ENCODE data around the gene WT1. TPM values are rescaled to one million over a fixed set of nuclear protein-coding genes. Genes with fewer than 3 reads are reported as not detected.

Gene WT1
- total RNA-seq, 1 donor: under 0.01 TPM

DNA sequence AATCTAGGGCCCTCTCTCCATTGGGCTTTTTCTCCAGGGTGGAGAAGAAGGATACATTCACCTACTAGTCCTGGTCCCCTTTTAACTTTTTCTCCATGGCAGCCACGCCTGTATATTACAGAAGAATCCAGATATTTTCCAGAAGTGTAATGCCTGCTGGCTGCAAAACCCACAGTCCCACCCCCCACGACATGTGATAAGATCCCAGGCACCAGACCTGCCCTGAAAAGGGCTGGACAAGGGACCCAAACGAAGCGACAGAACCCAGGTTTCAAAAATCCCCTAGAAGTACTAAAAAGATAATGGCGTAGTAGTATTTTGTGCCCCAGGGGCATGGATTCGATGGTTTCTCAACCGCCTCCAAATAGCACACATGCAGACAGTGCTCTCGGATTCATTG lies 2.8 kb downstream of the WT1 start:
- Histone ChIP-seq H3K36me3 (ENCODE audit: insufficient read depth, low read length) (no peaks in the 10 kb centered on the region), H3K4me3 (ENCODE audit: insufficient read depth, low read length) (no peak overlapping the region), H3K9me3 (ENCODE audit: low read depth, low read length) (no peaks in the 10 kb centered on the region), H3K4me1 (ENCODE audit: insufficient read depth, low read length) (no peaks in the 10 kb centered on the region), H3K4me2 (ENCODE audit: insufficient read depth, low read length) (no peak overlapping the region), H2AFZ (ENCODE audit: low read length) (no peak overlapping the region), H4K20me1 (ENCODE audit: insufficient read depth, low read length) (no peaks in the 10 kb centered on the region), H3K27me3 (ENCODE audit: insufficient read depth, low read length) (peaks cover 97% of the 10 kb centered on the region), H3K27ac (ENCODE audit: low read depth, low read length) (no peak overlapping the region), H3K79me2 (ENCODE audit: insufficient read depth, low read length) (no peaks in the 10 kb centered on the region)
- TF ChIP-seq, protein P1, sequence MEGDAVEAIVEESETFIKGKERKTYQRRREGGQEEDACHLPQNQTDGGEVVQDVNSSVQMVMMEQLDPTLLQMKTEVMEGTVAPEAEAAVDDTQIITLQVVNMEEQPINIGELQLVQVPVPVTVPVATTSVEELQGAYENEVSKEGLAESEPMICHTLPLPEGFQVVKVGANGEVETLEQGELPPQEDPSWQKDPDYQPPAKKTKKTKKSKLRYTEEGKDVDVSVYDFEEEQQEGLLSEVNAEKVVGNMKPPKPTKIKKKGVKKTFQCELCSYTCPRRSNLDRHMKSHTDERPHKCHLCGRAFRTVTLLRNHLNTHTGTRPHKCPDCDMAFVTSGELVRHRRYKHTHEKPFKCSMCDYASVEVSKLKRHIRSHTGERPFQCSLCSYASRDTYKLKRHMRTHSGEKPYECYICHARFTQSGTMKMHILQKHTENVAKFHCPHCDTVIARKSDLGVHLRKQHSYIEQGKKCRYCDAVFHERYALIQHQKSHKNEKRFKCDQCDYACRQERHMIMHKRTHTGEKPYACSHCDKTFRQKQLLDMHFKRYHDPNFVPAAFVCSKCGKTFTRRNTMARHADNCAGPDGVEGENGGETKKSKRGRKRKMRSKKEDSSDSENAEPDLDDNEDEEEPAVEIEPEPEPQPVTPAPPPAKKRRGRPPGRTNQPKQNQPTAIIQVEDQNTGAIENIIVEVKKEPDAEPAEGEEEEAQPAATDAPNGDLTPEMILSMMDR (IDR thresholded peaks at IDR 0.05; ENCODE audit: extremely low read depth, low read depth, low read length): no peak
- DNase-seq (ENCODE audit: insufficient read length, low spot score, missing footprints): no peak

DNA sequence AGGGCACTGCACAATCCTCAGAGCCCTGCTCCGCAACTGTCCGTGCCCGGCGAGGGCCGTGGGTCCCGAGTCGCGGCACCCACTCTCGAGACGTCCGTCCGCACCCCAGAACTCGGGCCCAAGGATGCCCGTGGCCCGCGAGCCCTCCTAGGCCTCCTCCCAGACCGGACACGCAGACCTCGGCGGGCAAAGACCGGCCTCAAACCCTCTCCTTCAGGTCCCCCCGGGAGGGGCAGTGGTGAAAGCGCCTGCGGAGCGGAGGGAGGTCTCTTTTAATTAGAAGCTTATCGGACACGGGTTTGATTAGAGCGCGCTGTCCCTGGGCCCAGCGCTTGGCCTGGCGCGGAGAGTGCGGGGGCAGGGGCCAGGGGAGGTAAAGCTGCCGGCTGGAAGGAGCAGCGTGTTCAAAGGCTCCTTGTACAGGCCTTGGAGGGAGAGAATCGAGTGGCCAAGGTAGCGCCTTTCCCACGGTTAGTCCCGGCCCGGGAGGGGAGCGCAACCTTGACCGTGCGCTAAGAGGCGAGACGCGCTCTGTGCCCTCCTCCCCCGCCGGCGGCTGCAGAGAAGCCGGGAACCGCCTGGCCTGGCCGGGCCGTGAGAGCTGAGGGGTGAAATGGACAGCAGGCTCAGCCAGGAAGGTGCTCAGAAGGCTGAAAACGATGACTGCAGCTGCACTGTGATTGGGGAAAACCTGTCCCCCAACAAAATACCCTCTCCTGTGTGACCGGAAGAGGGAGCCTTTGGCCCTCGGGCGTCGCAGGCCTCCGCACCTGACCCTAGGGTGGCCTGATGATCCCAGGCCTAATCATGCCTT lies 4.6 kb downstream of the WT1 start:
- Histone ChIP-seq H3K27ac (ENCODE audit: low read depth, low read length) (no peak overlapping the region), H3K36me3 (ENCODE audit: insufficient read depth, low read length) (no peaks in the 10 kb centered on the region), H3K4me3 (ENCODE audit: insufficient read depth, low read length) (no peak overlapping the region), H3K9me3 (ENCODE audit: low read depth, low read length) (no peaks in the 10 kb centered on the region), H3K27me3 (ENCODE audit: insufficient read depth, low read length) (peaks cover 97% of the 10 kb centered on the region), H3K4me1 (ENCODE audit: insufficient read depth, low read length) (no peaks in the 10 kb centered on the region), H3K79me2 (ENCODE audit: insufficient read depth, low read length) (no peaks in the 10 kb centered on the region), H3K4me2 (ENCODE audit: insufficient read depth, low read length) (no peak overlapping the region), H2AFZ (ENCODE audit: low read length) (no peak overlapping the region), H4K20me1 (ENCODE audit: insufficient read depth, low read length) (no peaks in the 10 kb centered on the region)
- no peak for DNase-seq (ENCODE audit: insufficient read length, low spot score, missing footprints)
- TF ChIP-seq, protein P1 (IDR thresholded peaks at IDR 0.05; ENCODE audit: extremely low read depth, low read depth, low read length): no peak

GRCh38 chr11:32429477-32429876 lies 5.9 kb downstream of the WT1 start:
- Histone ChIP-seq H3K27me3 (ENCODE audit: insufficient read depth, low read length) (peaks cover 98% of the 10 kb centered on the region), H3K27ac (ENCODE audit: low read depth, low read length) (no peak overlapping the region), H4K20me1 (ENCODE audit: insufficient read depth, low read length) (no peaks in the 10 kb centered on the region), H3K4me3 (ENCODE audit: insufficient read depth, low read length) (no peak overlapping the region), H3K79me2 (ENCODE audit: insufficient read depth, low read length) (no peaks in the 10 kb centered on the region), H3K4me1 (ENCODE audit: insufficient read depth, low read length) (no peaks in the 10 kb centered on the region), H3K9me3 (ENCODE audit: low read depth, low read length) (no peaks in the 10 kb centered on the region), H2AFZ (ENCODE audit: low read length) (no peak overlapping the region), H3K4me2 (ENCODE audit: insufficient read depth, low read length) (no peak overlapping the region), H3K36me3 (ENCODE audit: insufficient read depth, low read length) (no peaks in the 10 kb centered on the region)
- DNase-seq (ENCODE audit: insufficient read length, low spot score, missing footprints): peak; percentile 73
- TF ChIP-seq, protein P1 (IDR thresholded peaks at IDR 0.05; ENCODE audit: extremely low read depth, low read depth, low read length): no peak

- Histone ChIP-seq H3K27me3 (ENCODE audit: insufficient read depth, low read length) (peaks cover 95% of the 10 kb centered on the region), H3K36me3 (ENCODE audit: insufficient read depth, low read length) (no peaks in the 10 kb centered on the region), H3K79me2 (ENCODE audit: insufficient read depth, low read length) (no peaks in the 10 kb centered on the region), H3K27ac (ENCODE audit: low read depth, low read length) (no peak overlapping the region), H4K20me1 (ENCODE audit: insufficient read depth, low read length) (no peaks in the 10 kb centered on the region), H2AFZ (ENCODE audit: low read length) (no peak overlapping the region), H3K4me3 (ENCODE audit: insufficient read depth, low read length) (no peak overlapping the region), H3K4me2 (ENCODE audit: insufficient read depth, low read length) (no peak overlapping the region), H3K4me1 (ENCODE audit: insufficient read depth, low read length) (no peaks in the 10 kb centered on the region), H3K9me3 (ENCODE audit: low read depth, low read length) (no peaks in the 10 kb centered on the region)
- DNase-seq (ENCODE audit: insufficient read length, low spot score, missing footprints): peak; percentile 68
- TF ChIP-seq, protein P1 (IDR thresholded peaks at IDR 0.05; ENCODE audit: extremely low read depth, low read depth, low read length): no peak
These were observed 6.6 kb downstream of the WT1 start for GRCh38 chr11:32428665-32429303.

All from osteoblast (primary cell).